HepG2 (cell line): ENCODE measurements around the gene ZIK1. TPM values are rescaled to one million over a fixed set of nuclear protein-coding genes. Genes with fewer than 3 reads are reported as not detected.
A peak's percentile ranks its signal among the peaks of the same experiment; 100 is the strongest.

Experiments used
- CENPX ChIP-seq: sonication (generic); formaldehyde crosslinking; IDR thresholded peaks from 2 replicates; pipeline ENCODE4 v1.9.0; 2021; ENCODE audit warnings: mild to moderate bottlenecking, missing genetic modification reagents, moderate library complexity
- GATAD2A ChIP-seq: IDR thresholded peaks from 2 replicates; pipeline ENCODE4 v1.6.1; 2016
- GZF1 ChIP-seq: sonication (generic); formaldehyde crosslinking; IDR thresholded peaks from 2 replicates; pipeline ENCODE4 v1.5.1; 2020; ENCODE audit warnings: mild to moderate bottlenecking, missing genetic modification reagents
- NFE2L1 ChIP-seq: sonication (generic); formaldehyde crosslinking; IDR thresholded peaks from 2 replicates; pipeline ENCODE4 v1.4.0; 2020; ENCODE audit warnings: missing genetic modification reagents, mild to moderate bottlenecking, borderline replicate concordance
- PAX8 ChIP-seq: sonication (generic); formaldehyde crosslinking; IDR thresholded peaks from 2 replicates; pipeline ENCODE4 v1.8.0; 2022; ENCODE audit warnings: mild to moderate bottlenecking, missing genetic modification reagents, borderline replicate concordance
- RFX3 ChIP-seq: IDR thresholded peaks from 2 replicates; pipeline ENCODE4 v1.6.1; 2016; ENCODE audit warnings: missing biosample characterization, missing genetic modification reagents
- SNRNP70 ChIP-seq: fragments of 200-400 bp; formaldehyde crosslinking; IDR thresholded peaks from 2 replicates; pipeline ENCODE4 v1.6.1; 2017; ENCODE audit warnings: mild to moderate bottlenecking, low read depth, low read length, moderate library complexity
- TAF1 ChIP-seq: sonication (generic); formaldehyde crosslinking; IDR thresholded peaks from 2 replicates; pipeline ENCODE4 v1.4.0; 2020; ENCODE audit warnings: missing genetic modification reagents
- ZFP82 ChIP-seq: sonication (generic); formaldehyde crosslinking; IDR thresholded peaks from 2 replicates; pipeline ENCODE4 v1.5.1; 2020; ENCODE audit warnings: mild to moderate bottlenecking, missing genetic modification reagents, borderline replicate concordance
- ZNF296 ChIP-seq: sonication (generic); formaldehyde crosslinking; conservative IDR thresholded peaks from 2 replicates; pipeline ENCODE4 v1.5.0; 2020; ENCODE audit warnings: mild to moderate bottlenecking, missing genetic modification reagents
- ZNF3 ChIP-seq: IDR thresholded peaks from 2 replicates; pipeline ENCODE4 v1.7.0; 2017; ENCODE audit warnings: inconsistent platforms
- ZSCAN21 ChIP-seq: sonication (generic); formaldehyde crosslinking; IDR thresholded peaks from 2 replicates; pipeline ENCODE4 v1.8.0; 2022; ENCODE audit warnings: mild to moderate bottlenecking, missing genetic modification reagents, moderate library complexity, borderline replicate concordance
- polyA plus RNA-seq, 8 experiments: library from polyadenylated mRNA; depleted of rRNA in 3 of 8; stranded (reverse) in 7 of 8; unstranded in 1 of 8; fragments of >200 nt; fragmentation: Illumina TruSeq in 4 of 8; extraction: Trizol in 4 of 8; gene quantifications; 2 replicates each; pipeline versions ENCODE4 v1.2.1 to v1.2.3, GENCODE V29; 2011 to 2016; ENCODE audit warnings: low read depth in 4 of 8, missing spikeins in 1 of 8, mixed read lengths in 1 of 8; ENCODE audit not compliant: insufficient read depth in 1 of 8
- total RNA-seq, 5 experiments: library from RNA; depleted of rRNA; stranded (reverse); fragments of >200 nt; fragmentation: Illumina TruSeq; extraction: Trizol; gene quantifications; 2 replicates each; pipeline ENCODE4 v1.2.3, GENCODE V29; 2016; ENCODE audit warnings: low read depth in 1 of 5
- TF ChIP-seq, protein P1 (sequence below): sonication (generic); formaldehyde crosslinking; IDR thresholded peaks from 2 replicates; pipeline ENCODE4 v1.4.0; 2020; ENCODE audit warnings: missing genetic modification reagents, borderline replicate concordance
- TF ChIP-seq, protein P2 (sequence below): conservative IDR thresholded peaks from 2 replicates; pipeline ENCODE4 v1.6.1; 2018; ENCODE audit warnings: missing genetic modification reagents
- TF ChIP-seq, protein P3 (sequence below): sonication (generic); formaldehyde crosslinking; IDR thresholded peaks from 2 replicates; pipeline ENCODE4 v1.5.1; 2020; ENCODE audit warnings: missing genetic modification reagents, mild to moderate bottlenecking, borderline replicate concordance
- TF ChIP-seq, protein P4 (sequence below): sonication (generic); formaldehyde crosslinking; IDR thresholded peaks from 2 replicates; pipeline ENCODE4 v1.4.0; 2020; ENCODE audit warnings: missing genetic modification reagents
- TF ChIP-seq, protein P5 (sequence below): sonication (generic); formaldehyde crosslinking; IDR thresholded peaks from 2 replicates; pipeline ENCODE4 v1.8.1; 2023; ENCODE audit warnings: mild to moderate bottlenecking, missing genetic modification reagents
- TF ChIP-seq, protein P6 (sequence below): sonication (generic); formaldehyde crosslinking; IDR thresholded peaks from 2 replicates; pipeline ENCODE4 v1.4.0; 2020; ENCODE audit warnings: missing genetic modification reagents, mild to moderate bottlenecking, borderline replicate concordance

Gene ZIK1
- total and polyA plus RNA-seq, 2 of the 13 experiments (the other 11 are each of a cell fraction or from before 2014, with no cell fraction given): 2.1 to 7.2 TPM

DNA sequence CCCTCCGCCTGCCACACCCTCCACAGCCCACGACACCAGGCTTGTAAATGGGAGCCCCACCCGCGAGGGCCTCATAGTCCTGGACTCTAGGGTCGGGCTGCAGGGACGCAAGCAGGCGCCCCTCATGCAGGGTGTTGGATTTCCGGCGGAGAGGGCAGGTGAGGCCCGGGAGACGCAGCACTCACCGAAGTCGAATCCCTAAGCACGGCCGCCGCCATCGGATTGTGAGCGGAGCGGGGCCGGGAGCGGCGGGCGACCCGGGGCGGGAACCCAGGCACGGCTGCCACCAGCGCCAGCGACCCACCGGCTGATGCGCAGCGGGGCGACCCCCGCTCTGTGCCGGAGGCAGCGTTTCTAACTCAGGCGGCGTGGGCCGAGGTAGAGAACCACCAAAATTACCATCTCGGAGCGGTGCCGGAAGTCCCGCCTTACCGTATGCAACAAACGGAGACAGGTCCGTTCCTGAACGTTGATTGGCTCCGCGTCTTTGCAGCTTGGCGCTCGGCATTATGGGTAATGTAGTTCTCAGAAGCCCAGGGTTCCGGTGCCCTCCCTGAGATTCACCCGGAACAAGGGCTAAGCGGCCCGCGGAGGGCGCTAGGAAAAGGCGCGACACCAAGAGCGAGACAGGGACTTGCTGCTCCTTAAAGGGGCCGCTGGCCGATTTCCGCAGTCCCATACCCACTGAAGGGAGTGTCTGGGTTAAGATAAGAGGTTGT lies 5.3 kb upstream of the ZIK1 start, which contains the start of gene ZNF416 (continued):
- TF ChIP-seq, protein P1, sequence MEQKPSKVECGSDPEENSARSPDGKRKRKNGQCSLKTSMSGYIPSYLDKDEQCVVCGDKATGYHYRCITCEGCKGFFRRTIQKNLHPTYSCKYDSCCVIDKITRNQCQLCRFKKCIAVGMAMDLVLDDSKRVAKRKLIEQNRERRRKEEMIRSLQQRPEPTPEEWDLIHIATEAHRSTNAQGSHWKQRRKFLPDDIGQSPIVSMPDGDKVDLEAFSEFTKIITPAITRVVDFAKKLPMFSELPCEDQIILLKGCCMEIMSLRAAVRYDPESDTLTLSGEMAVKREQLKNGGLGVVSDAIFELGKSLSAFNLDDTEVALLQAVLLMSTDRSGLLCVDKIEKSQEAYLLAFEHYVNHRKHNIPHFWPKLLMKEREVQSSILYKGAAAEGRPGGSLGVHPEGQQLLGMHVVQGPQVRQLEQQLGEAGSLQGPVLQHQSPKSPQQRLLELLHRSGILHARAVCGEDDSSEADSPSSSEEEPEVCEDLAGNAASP (CRISPR knock-in tag): peak; percentile 24; the same call in 1 of the 2 replicates
- TF ChIP-seq GZF1 (no peak), PAX8 (no peak; the same call in 1 of the 2 replicates), RFX3 (no peak), ZSCAN21 (CRISPR knock-in tag) (no peak), TAF1 (CRISPR knock-in tag) (peak; percentile 49; the same call in 1 of the 2 replicates), ZFP82 (CRISPR knock-in tag) (no peak), GATAD2A (CRISPR knock-in tag) (no peak), CENPX (CRISPR knock-in tag) (no peak), NFE2L1 (CRISPR knock-in tag) (0 out of 2 replicates have a peak, but pooled peaks have one; percentile 29), ZNF296 (CRISPR knock-in tag) (no peak), ZNF3 (no peak), SNRNP70 (no peak)
- TF ChIP-seq, protein P2, sequence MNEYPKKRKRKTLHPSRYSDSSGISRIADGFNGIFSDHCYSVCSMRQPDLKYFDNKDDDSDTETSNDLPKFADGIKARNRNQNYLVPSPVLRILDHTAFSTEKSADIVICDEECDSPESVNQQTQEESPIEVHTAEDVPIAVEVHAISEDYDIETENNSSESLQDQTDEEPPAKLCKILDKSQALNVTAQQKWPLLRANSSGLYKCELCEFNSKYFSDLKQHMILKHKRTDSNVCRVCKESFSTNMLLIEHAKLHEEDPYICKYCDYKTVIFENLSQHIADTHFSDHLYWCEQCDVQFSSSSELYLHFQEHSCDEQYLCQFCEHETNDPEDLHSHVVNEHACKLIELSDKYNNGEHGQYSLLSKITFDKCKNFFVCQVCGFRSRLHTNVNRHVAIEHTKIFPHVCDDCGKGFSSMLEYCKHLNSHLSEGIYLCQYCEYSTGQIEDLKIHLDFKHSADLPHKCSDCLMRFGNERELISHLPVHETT (CRISPR knock-in tag): no peak; the same call in 1 of the 2 replicates
- TF ChIP-seq, protein P3, sequence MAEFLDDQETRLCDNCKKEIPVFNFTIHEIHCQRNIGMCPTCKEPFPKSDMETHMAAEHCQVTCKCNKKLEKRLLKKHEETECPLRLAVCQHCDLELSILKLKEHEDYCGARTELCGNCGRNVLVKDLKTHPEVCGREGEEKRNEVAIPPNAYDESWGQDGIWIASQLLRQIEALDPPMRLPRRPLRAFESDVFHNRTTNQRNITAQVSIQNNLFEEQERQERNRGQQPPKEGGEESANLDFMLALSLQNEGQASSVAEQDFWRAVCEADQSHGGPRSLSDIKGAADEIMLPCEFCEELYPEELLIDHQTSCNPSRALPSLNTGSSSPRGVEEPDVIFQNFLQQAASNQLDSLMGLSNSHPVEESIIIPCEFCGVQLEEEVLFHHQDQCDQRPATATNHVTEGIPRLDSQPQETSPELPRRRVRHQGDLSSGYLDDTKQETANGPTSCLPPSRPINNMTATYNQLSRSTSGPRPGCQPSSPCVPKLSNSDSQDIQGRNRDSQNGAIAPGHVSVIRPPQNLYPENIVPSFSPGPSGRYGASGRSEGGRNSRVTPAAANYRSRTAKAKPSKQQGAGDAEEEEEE: no peak
- TF ChIP-seq, protein P4, sequence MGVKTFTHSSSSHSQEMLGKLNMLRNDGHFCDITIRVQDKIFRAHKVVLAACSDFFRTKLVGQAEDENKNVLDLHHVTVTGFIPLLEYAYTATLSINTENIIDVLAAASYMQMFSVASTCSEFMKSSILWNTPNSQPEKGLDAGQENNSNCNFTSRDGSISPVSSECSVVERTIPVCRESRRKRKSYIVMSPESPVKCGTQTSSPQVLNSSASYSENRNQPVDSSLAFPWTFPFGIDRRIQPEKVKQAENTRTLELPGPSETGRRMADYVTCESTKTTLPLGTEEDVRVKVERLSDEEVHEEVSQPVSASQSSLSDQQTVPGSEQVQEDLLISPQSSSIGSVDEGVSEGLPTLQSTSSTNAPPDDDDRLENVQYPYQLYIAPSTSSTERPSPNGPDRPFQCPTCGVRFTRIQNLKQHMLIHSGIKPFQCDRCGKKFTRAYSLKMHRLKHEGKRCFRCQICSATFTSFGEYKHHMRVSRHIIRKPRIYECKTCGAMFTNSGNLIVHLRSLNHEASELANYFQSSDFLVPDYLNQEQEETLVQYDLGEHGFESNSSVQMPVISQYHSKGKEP (CRISPR knock-in tag): no peak
- TF ChIP-seq, protein P5, sequence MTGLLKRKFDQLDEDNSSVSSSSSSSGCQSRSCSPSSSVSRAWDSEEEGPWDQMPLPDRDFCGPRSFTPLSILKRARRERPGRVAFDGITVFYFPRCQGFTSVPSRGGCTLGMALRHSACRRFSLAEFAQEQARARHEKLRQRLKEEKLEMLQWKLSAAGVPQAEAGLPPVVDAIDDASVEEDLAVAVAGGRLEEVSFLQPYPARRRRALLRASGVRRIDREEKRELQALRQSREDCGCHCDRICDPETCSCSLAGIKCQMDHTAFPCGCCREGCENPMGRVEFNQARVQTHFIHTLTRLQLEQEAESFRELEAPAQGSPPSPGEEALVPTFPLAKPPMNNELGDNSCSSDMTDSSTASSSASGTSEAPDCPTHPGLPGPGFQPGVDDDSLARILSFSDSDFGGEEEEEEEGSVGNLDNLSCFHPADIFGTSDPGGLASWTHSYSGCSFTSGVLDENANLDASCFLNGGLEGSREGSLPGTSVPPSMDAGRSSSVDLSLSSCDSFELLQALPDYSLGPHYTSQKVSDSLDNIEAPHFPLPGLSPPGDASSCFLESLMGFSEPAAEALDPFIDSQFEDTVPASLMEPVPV (CRISPR knock-in tag): no peak
- TF ChIP-seq, protein P6, sequence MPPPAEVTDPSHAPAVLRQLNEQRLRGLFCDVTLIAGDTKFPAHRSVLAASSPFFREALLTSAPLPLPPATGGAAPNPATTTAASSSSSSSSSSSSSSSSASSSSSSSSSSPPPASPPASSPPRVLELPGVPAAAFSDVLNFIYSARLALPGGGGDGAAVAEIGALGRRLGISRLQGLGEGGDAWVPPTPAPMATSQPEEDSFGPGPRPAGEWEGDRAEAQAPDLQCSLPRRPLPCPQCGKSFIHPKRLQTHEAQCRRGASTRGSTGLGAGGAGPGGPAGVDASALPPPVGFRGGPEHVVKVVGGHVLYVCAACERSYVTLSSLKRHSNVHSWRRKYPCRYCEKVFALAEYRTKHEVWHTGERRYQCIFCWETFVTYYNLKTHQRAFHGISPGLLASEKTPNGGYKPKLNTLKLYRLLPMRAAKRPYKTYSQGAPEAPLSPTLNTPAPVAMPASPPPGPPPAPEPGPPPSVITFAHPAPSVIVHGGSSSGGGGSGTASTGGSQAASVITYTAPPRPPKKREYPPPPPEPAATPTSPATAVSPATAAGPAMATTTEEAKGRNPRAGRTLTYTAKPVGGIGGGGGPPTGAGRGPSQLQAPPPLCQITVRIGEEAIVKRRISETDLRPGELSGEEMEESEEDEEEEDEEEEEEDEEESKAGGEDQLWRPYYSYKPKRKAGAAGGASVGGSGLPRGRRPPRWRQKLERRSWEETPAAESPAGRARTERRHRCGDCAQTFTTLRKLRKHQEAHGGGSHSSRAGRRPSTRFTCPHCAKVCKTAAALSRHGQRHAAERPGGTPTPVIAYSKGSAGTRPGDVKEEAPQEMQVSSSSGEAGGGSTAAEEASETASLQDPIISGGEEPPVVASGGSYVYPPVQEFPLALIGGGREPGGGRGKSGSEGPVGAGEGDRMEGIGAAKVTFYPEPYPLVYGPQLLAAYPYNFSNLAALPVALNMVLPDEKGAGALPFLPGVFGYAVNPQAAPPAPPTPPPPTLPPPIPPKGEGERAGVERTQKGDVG (CRISPR knock-in tag): no peak
